ENCODE data around the gene TAP2.

DNA sequence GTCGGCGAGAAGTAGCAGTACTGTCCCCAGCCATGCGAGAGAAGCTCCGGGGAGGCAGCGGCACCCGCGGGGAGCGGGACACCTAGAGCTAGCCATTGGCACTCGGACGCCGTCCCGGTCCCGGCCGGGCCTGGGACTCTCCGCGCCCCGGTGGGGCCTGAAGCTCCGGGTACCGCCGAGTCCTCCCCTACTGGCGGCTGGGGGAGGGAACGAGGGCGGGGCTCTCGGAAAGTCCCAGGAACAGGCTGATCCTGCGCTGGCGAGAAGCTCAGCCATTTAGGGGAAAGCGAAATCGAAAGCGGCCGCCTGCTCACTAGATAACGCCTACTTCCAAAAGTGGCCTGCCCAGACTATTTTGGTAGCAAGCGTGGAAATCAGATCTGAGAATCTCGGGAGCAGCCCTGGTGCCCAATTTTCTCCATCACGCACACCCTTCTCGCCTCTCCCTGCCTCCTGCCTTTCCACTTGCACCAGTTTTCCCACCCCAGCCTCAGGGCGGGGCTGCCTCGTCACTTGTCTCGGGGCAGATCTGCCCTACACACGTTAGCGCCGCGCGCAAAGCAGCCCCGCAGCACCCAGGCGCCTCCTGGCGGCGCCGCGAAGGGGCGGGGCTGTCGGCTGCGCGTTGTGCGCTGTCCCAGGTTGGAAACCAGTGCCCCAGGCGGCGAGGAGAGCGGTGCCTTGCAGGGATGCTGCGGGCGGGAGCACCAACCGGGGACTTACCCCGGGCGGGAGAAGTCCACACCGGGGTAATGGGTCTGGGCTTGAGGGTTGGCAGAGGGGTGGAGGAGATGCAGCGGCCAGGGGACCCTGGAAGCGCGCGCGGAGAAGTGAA is 15.2 kb upstream of the TAP2 start, which contains the start of the genes PSMB9 and TAP1:
- TF ChIP-seq CTCF (conservative IDR thresholded peaks at IDR 0.05; ENCODE audit: low read length) (peak; percentile 81), EZH2phosphoT487 (IDR thresholded peaks at IDR 0.05; ENCODE audit: borderline replicate concordance, low read depth, low read length) (no peak)
